NCI-H524 (cell line): Measurements from ENCODE around the gene SMAD7.

Experiments used
- DNase-seq, 2 experiments: peaks; one replicate each; lab custom pipeline; 2025; lab: John Stamatoyannopoulos, UW

Gene SMAD7

GRCh38 chr18:48959921-48960920 is 9.5 kb upstream of the SMAD7 start:
- no peak for DNase-seq

GRCh38 chr18:48959551-48959920 is 8.8 kb upstream of the SMAD7 start:
- DNase-seq: no peak

- no peak for DNase-seq
Observed at GRCh38 chr18:48958951-48959350, 8.2 kb upstream of the SMAD7 start.

GRCh38 chr18:48957616-48958015 is 6.9 kb upstream of the SMAD7 start:
- DNase-seq: no peak

- no peak for DNase-seq
Observed at GRCh38 chr18:48957136-48957535, 6.4 kb upstream of the SMAD7 start.

- DNase-seq: no peak
Observed at GRCh38 chr18:48956356-48956755, 5.6 kb upstream of the SMAD7 start.

GRCh38 chr18:48955830-48956261 is 5.1 kb upstream of the SMAD7 start:
- no peak for DNase-seq

- no peak for DNase-seq
Observed at GRCh38 chr18:48954886-48955819, 4.4 kb upstream of the SMAD7 start.

GRCh38 chr18:48953104-48953706 is 2.4 kb upstream of the SMAD7 start:
- no peak for DNase-seq

GRCh38 chr18:48952287-48953103 is 1.7 kb upstream of the SMAD7 start:
- peak; percentile 56 to 77 for DNase-seq

GRCh38 chr18:48951448-48952286 is 902 bp upstream of the SMAD7 start:
- DNase-seq: peak; percentile 62 to 82

- DNase-seq: peak; percentile 48 to 70
Observed at GRCh38 chr18:48949606-48950535, 894 bp downstream of the SMAD7 start.

GRCh38 chr18:48949050-48949605 is 1.6 kb downstream of the SMAD7 start:
- peak in 1 of 2 experiments; percentile 43 for DNase-seq

- peak in 1 of 2 experiments; percentile 43 for DNase-seq
Observed at GRCh38 chr18:48948112-48949049, 2.4 kb downstream of the SMAD7 start.

GRCh38 chr18:48947560-48947959 is 3.2 kb downstream of the SMAD7 start:
- peak in 1 of 2 experiments; percentile 10 for DNase-seq

- no peak for DNase-seq
Observed at GRCh38 chr18:48947092-48947491, 3.7 kb downstream of the SMAD7 start.

GRCh38 chr18:48946329-48946835 is 4.4 kb downstream of the SMAD7 start:
- no peak for DNase-seq

GRCh38 chr18:48945953-48946217 is 4.9 kb downstream of the SMAD7 start:
- DNase-seq: no peak
